Lung (tissue), 12 donors: ENCODE results near the gene TULP4. TPM values are rescaled to one million over a fixed set of nuclear protein-coding genes. Genes with fewer than 3 reads are reported as not detected.

Experiments
- ATAC-seq: fragments of 200-7000 bp; cut with Tn5 transposase; one replicate; pipeline ENCODE4 v1.9.1; 2020; ENCODE audit warnings: moderate number of reproducible peaks; ENCODE audit not compliant: insufficient read depth, low FRiP score
- DNase-seq, 3 donors: peaks; one replicate each; pipeline ENCODE4 v3.0.0-alpha.2; 2013 to 2017
- H3K27ac ChIP-seq, 2 donors: one replicate each; pipeline ENCODE4 v1.5.1; 2013; ENCODE audit warnings: mild to moderate bottlenecking in 2 of 2, moderate library complexity in 2 of 2, control low read depth in 1 of 2, inconsistent platforms in 1 of 2, low read depth in 1 of 2, low read length in 1 of 2
- H3K27me3 ChIP-seq, 3 donors: one replicate each; pipeline ENCODE4 v1.5.1; 2013; ENCODE audit warnings: low read length in 2 of 3; ENCODE audit not compliant: control insufficient read depth in 3 of 3, insufficient read depth in 3 of 3
- H3K36me3 ChIP-seq, 4 donors: one replicate each; pipeline ENCODE4 v1.5.1; 2013; ENCODE audit warnings: low read length in 4 of 4, mild to moderate bottlenecking in 1 of 4, moderate library complexity in 1 of 4; ENCODE audit not compliant: control insufficient read depth in 4 of 4, insufficient read depth in 4 of 4
- H3K4me1 ChIP-seq, 5 donors: one replicate each; pipeline ENCODE4 v1.5.1; 2013; ENCODE audit warnings: low read length in 5 of 5, mild to moderate bottlenecking in 2 of 5, moderate library complexity in 1 of 5; ENCODE audit not compliant: control insufficient read depth in 5 of 5, insufficient read depth in 5 of 5
- H3K4me3 ChIP-seq: one replicate; pipeline ENCODE4 v1.5.1; 2013; ENCODE audit warnings: mild to moderate bottlenecking, control low read depth, moderate library complexity
- H3K9ac ChIP-seq, 2 donors: one replicate each; pipeline ENCODE4 v1.5.1; 2013; ENCODE audit warnings: low read length in 2 of 2, control low read depth in 1 of 2; ENCODE audit not compliant: insufficient read depth in 1 of 2
- H3K9me3 ChIP-seq, 4 donors: one replicate each; pipeline ENCODE4 v1.5.1; 2013; ENCODE audit warnings: low read length in 3 of 4, mild to moderate bottlenecking in 1 of 4, moderate library complexity in 1 of 4; ENCODE audit not compliant: control insufficient read depth in 4 of 4, insufficient read depth in 3 of 4
- CTCF ChIP-seq: IDR thresholded peaks from 2 replicates; pipeline ENCODE4 v1.5.1; 2012; ENCODE audit warnings: mild to moderate bottlenecking; ENCODE audit errors: control extremely low read depth, extremely low read depth
- WGBS, 2 donors: extraction: QIAGEN DNeasy Blood & Tissue Kit; methylation state at CpG; one replicate each; pipeline ENCODE4 v1.1.7; 2013; 5-methylcytosine and 5-hydroxymethylcytosine counted together
- polyA plus RNA-seq, 2 donors: library from polyadenylated mRNA; stranded (reverse); fragments of 200-250 nt; gene quantifications; one replicate each; pipeline ENCODE4 v1.2.1, GENCODE V29; 2013
- total RNA-seq, 2 donors: library from RNA; depleted of rRNA in 1 of 2; stranded (reverse); fragments of >200 nt in 1 of 2; gene quantifications; one replicate each; pipeline ENCODE4 v1.2.1, GENCODE V29; 2014 to 2021
- donor health status: control.
- donor health status: control.
- donor health status: Bipolar disorder and iron deficiency.
- donor health status: healthy.
- donor health status: DM: yes; HTN: yes; CAD: no.

TULP4 gene
- total and polyA plus RNA-seq, 4 donors, result 4.5 to 147 (median 39.2) TPM

GRCh38 chr6:158431036-158431435, 118.8 kb downstream of the TULP4 start:
- ATAC-seq (no peak), DNase-seq (no peak)
- no peak for TF ChIP-seq CTCF
- H3K9ac ChIP-seq, result no peak overlapping the region
- H3K4me3 ChIP-seq, result no peak overlapping the region
- no peaks in the 10 kb centered on the region for H3K9me3 ChIP-seq
- 96 to 97% methylated on average over 4 of the region's 4 CpGs for WGBS, 2 donors
- peaks cover 0 to 10% (median 5%) of the 10 kb centered on the region in 4 donors for H3K36me3 ChIP-seq
- no peak overlapping the region for H3K27ac ChIP-seq
- no peaks in the 10 kb centered on the region for H3K27me3 ChIP-seq
- H3K4me1 ChIP-seq, result no peaks in the 10 kb centered on the region

GRCh38 chr6:158431560-158431959, 119.3 kb downstream of the TULP4 start:
- Histone ChIP-seq H3K4me1 (no peaks in the 10 kb centered on the region), H3K36me3 (peaks cover 0 to 10% (median 5%) of the 10 kb centered on the region in 4 donors), H3K9ac (no peak overlapping the region), H3K27ac (no peak overlapping the region), H3K27me3 (no peaks in the 10 kb centered on the region), H3K9me3 (no peaks in the 10 kb centered on the region), H3K4me3 (no peak overlapping the region)
- no peak for ATAC-seq
- TF ChIP-seq CTCF, result no peak
- WGBS, 2 donors, result 87 to 93% methylated on average over 13 of the region's 13 CpGs
- no peak for DNase-seq

- Histone ChIP-seq H3K36me3 (peaks cover 0 to 7% (median 2%) of the 10 kb centered on the region in 4 donors), H3K27ac (no peak overlapping the region), H3K9ac (no peak overlapping the region), H3K4me3 (no peak overlapping the region), H3K9me3 (no peaks in the 10 kb centered on the region), H3K27me3 (no peaks in the 10 kb centered on the region), H3K4me1 (peaks cover 0 to 15% (median 3%) of the 10 kb centered on the region in 5 donors)
- WGBS, 2 donors, result 86 to 91% methylated on average over 3 of the region's 3 CpGs
- ATAC-seq, result no peak
- DNase-seq, result no peak
- TF ChIP-seq CTCF, result no peak
Measured at GRCh38 chr6:158437571-158437970, 125.3 kb downstream of the TULP4 start.

- no peak for ATAC-seq
- Histone ChIP-seq H3K27me3 (no peaks in the 10 kb centered on the region), H3K4me1 (peaks cover 0 to 15% (median 3%) of the 10 kb centered on the region in 5 donors), H3K4me3 (no peak overlapping the region), H3K9ac (no peak overlapping the region), H3K27ac (no peak overlapping the region), H3K9me3 (no peaks in the 10 kb centered on the region), H3K36me3 (peaks cover 0 to 7% (median 2%) of the 10 kb centered on the region in 4 donors)
- no peak for TF ChIP-seq CTCF
- DNase-seq, result no peak
- 63 to 81% methylated on average over 7 of the region's 7 CpGs for WGBS, 2 donors
Measured at GRCh38 chr6:158438226-158438625, 126.0 kb downstream of the TULP4 start.
